TTC549 (cell line): Measurements from ENCODE around the gene GZMH.
"Not testable (repeated sequence)": the region's sequence is repeated elsewhere in the genome, so short reads cannot be mapped to it uniquely, and the experiment has no call there.

ENCODE experiments used
- FAIRE-seq: peaks from 2 replicates; lab custom pipeline; 2012; peaks lifted over from hg19 to GRCh38; lab: Jason Lieb, UNC

Gene GZMH

DNA sequence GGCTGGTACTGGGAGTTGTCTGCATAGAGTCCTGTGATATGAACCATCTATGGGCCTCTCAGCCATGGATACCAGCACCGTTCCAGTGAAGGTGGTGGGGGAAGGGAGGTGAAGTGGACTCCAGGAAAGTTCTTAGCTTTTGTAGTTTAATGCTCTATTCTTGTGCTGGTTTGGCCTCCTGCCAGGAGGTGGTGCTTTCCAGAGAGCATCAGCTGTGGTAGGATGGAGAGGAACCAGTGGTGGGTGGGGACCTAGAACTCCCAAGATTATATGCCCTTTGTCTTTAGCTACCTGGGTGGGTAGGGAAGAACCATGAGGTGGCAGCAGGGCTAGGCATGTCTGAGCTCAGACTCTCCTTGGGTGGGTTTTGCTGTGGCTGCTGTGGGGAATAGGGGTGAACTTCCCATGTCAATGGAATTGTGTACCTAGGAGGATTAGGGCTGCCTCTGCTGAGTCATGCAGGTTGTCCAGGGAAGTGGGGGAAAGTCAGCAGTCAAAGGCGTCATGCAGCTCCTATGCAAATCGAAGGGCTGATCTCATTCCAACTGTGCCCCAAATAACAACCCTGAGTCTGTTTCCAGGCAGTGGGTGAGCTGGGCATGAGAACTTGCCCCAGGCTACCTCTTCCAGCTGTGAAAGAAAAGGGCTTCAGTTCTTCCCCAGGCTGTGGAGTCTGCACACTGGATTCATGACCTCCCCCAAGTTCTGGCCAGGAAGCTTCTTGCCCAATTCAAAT is 14.2 kb downstream of the GZMH start:
- FAIRE-seq = no peak

DNA sequence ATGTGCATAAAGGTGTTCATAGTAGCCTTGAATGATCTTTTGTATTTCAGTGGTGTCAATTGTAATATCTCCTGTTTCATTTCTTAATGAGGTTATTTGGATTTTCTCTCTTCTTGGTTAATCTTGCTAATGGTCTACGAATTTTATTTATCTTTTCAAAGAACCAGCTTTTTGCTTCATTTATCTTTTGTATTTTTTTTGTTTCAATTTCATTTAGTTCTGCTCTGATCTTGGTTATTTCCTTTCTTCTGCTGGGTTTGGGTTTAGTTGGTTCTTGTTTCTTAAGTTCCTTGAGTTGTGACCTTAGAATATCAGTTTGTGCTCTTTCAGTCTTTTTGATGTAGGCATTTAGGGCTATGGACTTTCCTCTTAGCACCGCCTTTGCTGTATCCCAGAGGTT is 18.5 kb downstream of the GZMH start:
- not testable (repeated sequence) for FAIRE-seq

DNA sequence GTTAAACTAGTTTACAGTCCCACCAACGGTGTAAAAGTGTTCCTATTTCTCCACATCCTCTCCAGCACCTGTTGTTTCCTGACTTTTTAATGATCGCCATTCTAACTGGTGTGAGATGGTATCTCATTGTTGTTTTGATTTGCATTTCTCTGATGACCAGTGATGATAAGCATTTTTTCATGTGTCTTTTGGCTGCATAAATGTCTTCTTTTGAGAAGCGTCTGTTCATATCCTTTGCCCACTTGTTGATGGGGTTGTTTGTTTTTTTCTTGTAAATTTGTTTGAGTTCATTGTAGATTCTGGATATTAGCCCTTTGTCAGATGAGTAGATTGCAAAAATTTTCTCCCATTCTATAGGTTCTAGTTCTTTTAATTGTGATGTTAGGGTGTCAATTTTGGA is 25.1 kb downstream of the GZMH start:
- not testable (repeated sequence) for FAIRE-seq

DNA sequence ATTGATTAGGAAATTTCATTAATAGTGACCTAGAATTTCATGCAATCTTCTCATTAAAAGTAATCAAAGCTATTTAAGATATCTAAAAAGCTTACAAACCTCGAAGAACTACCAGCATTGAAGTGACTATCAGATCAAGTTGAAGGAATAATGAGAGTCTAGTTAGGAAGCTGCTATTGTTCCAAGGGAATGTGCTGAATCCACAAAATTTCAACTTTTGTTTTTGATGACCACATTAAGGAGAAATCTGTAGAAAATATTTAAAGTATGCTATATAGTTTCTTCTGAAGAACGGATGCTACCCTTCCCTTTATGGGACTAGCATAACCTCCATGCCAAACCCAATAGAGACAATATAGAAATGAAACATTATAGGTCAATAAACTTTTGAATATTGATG is 30.9 kb downstream of the GZMH start:
- FAIRE-seq = no peak

DNA sequence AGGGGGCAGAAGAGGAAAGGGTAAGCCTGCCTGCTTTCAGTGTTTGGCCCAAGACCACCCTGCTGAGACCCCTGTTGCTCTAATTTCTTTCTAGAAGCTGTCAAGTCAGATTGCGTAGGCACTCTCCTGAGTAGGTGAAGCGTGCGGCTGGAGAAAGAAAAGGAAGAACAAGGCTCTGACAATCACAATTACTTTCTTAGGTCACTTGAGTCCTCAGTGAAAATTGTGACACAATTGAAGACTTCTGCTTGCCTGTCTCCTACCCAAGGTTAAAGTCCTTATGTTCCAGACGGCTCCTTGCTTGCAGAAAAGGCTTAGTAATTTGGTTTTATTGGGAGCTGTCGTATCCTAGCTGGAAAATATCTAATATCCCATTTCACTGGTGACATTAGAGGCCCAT is 32.7 kb downstream of the GZMH start:
- FAIRE-seq = no peak

DNA sequence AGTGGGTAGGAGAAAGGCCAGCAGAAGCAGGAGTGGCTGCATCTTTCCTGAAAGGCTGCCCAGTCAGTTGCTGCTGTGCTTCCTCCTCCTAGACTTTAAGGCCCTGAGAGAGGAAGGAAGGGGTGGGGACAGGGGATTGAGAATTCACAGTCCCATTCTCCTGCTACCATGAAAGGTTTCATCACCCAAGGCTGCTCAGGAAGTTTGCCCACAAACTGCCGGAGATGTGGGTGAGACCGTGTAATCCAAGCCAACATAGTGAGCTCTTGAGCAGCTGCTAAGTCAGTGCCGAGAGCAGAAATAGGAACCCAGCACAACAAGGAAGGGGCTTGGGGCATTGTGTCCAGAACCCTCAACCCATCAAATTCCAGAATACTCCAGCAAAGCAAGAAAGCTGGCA is 33.3 kb downstream of the GZMH start, which contains the start of gene CTSG:
CTSG (minus strand) TSS at position 69 of the 400 bp plus-strand sequence; CDS start at position 42, 27 bp downstream.
- FAIRE-seq = no peak

DNA sequence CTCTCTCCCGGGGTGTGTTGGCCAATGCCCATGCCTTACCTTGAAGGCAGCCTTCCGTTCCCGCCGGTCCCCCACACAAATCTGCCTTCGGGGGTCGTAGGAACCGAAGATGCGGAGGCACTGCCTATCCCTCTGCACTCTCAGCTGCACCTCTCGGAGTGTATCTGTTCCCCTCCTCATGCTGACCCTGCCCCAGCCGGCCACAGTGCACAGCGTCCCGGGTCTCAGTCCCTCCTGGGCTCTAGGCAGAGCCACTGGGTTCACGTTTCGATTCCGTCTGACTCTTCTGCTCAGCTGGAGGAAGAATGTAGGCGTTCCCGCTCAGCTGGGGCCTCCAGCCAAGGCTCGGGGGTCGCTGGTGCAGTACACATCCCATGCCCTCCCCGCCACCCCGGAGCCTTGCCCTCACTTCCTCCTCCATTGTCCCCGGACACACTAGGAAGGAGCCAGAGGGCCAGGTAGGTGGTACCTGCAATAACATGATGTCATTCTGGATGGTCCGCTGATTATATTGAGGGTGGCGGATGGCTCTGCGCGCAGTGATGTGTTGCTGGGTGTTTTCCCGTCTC is 35.2 kb downstream of the GZMH start:
- FAIRE-seq = no peak

DNA sequence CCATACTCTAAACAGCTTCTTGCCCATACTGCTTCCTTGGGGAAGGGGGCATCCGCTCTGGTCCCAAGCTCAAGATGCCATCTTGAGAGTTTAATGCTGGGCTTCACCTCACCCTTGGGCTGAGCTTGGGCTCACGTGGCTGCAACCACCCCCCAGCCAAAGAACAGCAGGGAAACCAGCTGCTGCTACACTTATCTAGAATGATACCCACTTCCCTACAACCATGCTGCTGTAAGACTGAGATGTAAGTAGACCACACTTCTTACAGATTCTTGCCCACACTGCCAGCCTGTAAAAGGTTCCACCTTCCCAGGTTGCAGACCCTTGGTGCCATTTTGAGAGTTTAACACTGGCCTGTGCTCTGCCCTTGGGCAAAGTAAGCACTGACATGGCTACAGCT is 43.2 kb downstream of the GZMH start:
- no peak for FAIRE-seq

DNA sequence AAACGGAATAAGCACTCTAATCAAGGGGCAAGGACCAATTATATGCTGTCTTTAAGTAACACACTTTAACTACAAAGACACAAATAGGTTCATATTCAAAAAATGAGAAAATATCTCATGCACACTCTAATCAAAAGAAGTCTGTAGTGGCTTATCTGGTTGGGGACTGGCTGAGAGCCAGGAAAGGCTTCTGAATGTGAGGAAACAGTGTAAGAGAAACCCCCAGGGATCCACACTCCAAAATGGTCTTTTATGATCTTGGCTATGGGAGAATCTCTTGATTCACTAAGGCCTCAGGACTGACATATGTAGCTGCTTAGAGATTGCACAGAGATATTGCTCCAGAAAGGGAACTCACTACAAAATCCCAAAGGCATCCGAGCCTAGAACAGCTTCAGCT is 43.7 kb downstream of the GZMH start:
- no peak for FAIRE-seq

DNA sequence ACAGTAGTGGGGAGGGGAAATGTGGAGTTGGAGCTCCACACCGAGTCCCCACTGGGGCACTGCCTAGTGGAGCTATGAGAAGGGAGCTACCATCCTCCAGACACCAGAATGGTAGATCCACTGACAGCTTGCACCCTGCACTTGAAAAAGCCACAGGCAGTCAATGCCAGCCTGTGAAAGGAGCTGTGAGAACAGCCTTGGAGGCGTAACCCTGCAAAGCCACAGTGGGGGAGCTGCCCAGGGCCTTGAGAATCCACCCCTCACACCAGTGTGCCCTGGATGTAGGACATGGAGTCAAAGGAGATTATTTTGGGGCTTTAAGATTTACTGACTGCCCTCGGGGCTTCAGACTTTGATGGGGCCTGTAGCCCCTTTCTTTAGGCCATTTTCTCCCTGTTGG is 46.0 kb downstream of the GZMH start:
- FAIRE-seq = no peak

DNA sequence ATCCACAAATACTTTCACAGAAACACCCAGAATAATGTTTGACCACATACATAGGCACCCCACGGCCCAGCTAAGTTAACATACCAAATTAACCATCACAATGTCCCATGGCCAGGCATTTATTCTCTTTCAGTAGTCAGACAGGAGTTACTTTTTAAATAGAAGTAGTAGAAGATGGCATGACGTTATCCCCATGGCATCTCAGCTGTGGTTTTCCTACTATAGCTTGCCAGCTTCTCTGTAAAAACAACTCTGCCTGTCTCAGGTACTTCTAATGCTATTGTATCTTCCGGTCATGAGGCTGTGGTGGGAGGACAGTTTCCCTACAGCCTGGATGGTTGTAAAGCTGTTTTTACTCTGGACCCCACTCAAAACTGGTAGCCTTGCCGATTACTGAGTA is 52.7 kb downstream of the GZMH start:
- FAIRE-seq = no peak
